Retina (tissue), 1 donor: ENCODE measurements around the gene BLNK.

Experiments
- DNase-seq: peaks from one replicate; pipeline ENCODE4 v3.0.0-alpha.2; 2016

BLNK gene

GRCh38 chr10:96287392-96288105, 16.2 kb upstream of the BLNK start:
- DNase-seq = no peak

GRCh38 chr10:96285331-96285752, 14.0 kb upstream of the BLNK start:
- no peak for DNase-seq

GRCh38 chr10:96283756-96284155, 12.4 kb upstream of the BLNK start:
- DNase-seq = no peak

- no peak for DNase-seq
Measured at GRCh38 chr10:96283351-96283750, 12.0 kb upstream of the BLNK start.

- no peak for DNase-seq
Measured at GRCh38 chr10:96281444-96282029, 10.2 kb upstream of the BLNK start.

GRCh38 chr10:96280859-96281258, 9.5 kb upstream of the BLNK start:
- DNase-seq = no peak

GRCh38 chr10:96279191-96279641, 7.8 kb upstream of the BLNK start:
- DNase-seq = no peak

DNA sequence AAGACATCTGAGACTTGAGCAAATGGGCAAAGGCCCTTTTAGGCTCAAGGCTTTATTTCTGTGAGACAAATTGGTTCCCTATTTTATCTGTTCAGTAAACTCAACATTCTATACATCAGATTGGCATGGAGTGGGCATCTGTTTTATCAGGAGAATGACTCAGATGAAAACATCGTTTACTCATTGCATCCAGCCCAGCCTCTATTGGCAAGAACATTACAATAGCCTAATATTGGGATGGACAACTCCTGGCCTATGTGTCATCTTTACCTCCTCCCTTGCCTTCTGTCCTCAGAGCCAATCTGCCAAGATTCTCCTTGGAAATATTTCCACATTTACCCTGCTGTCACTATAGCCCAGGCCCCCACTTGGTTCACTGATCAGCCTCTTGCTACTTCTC, 5.5 kb upstream of the BLNK start:
- DNase-seq = no peak

DNA sequence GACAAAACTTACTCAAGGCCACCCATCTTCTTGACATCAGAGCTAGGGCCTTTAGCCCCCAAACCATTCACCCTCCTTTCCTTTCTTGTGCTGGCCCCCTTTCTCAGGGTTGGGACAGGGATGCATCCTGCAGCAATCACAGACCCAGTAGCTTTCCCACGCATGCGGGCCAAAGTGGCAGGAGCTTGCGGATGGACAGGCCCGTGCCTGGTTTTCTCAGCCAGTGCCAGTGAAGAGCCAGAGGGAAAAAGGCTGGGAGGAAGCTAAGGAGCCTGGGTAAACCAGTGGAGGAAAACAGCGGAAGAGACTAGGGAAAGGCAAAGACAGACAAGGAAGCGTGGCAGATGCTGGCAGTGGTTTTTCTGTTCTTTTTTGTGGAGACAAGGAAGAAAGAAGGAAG, 5.1 kb upstream of the BLNK start:
- DNase-seq = no peak

- no peak for DNase-seq
Measured at GRCh38 chr10:96275685-96276418, 4.5 kb upstream of the BLNK start.

DNA sequence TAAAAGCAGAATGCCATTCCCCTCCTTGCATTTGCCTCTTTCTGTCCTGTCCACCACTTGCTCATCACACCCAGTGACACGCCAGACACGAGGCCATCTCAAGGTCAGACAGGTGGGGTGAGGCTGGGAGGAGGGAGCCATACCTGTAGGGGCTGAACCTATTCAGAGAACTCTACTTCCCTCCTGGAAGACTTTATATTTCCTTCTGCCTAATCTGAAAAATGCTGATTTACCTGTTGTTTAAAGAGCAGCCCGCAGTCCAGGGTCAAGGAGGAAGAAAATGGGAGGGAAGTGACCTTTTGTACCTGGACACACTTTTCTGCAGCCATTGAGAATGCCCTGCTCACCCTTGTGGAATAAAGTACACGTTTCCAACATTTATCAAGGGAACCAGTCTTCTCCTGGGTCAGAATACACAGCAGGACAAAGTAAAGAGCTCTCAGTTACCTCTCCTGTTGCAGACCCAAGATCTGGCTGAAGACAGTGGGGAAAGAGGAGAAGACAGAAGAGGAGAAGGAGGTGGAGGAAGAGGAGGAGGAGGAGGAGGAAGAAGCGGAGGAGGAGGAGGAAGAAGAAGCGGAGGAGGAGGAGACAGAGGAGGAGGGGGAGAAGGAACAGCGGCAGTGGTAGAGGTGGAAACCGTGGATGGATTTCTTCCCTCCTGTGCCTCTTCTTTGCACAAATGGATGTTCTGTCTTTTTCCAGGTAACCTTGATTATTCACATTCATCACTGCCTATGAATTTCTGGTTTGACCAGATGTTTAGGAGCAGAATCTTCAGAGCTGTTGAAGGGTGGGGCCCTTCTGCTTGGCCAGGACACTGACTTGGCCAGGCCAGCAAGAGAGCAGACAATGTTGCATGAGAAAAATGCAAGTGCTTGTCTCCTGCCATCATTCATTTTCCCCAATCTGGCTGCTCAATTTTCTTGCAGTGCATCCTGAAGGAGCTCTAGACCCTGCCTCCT, 1.2 kb upstream of the BLNK start:
- no peak for DNase-seq

GRCh38 chr10:96270571-96270970, 798 bp downstream of the BLNK start:
- no peak for DNase-seq

DNA sequence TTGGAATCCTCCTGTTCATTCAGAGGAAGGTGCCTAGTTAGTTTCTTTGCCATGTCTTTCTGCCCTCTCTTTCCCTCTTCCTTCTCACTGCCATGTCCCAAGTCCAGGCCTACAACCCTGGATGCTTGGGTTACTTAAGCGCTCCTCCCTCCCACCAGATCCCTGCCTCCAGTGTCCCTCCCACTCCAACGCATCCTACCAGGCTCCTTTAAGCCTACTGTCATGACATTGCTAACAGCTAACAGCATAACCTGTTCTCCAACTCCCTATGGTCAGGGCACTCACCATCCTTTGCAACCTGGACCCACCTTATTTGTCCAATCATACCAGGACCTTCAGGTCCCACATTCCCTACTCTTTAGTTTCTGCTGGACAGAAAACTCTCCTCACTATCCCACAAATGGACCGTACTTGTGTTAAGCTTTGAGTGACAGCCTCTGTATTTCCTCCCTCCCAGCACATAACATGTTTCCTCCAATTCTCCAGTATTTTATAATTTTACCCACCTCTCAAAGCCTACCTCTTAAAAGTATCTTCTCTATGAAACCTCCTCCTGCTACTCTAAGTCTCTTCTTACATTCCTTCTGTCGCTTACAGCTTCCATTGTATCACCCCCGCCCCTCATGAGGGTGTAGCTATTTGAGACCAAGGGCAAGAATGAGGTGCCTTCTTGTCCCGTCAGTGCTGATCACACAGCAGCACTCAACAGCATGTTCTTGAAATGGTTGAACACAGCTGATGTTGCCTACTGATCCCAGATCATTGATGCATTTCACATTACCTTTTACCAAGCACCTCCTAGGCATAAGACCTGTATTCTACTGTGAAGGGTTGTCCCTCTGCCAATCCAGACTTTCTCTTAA, 1.7 kb downstream of the BLNK start:
- DNase-seq = no peak

DNA sequence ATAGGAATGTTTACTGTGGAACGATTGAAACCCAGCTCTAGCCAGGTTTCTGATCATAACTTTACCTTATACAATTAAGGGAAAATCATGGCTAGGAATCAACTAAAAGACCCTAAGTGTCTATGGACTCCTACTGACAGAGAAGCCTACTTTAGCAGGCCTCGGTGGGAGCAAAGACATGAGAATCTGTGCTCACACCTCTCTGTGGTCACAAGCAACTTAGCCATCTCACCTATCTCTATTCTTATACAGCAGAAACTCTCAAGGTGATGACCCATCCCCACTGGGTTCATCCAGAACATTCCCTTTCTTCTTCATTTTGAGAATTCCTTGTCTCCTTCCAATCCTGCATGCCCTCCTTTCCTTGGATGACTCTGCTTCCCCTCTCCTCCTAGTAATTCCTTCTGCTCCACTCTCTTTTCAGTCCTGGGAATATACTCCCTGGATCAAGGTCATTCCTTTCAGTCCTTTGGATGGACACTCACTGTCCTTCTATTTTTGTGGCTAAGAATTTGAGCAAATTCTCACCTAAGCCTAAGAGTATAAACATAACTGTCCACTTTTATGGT, 2.9 kb downstream of the BLNK start:
- no peak for DNase-seq

GRCh38 chr10:96267234-96267705, 4.1 kb downstream of the BLNK start:
- DNase-seq = no peak

GRCh38 chr10:96266118-96266770, 5.1 kb downstream of the BLNK start:
- DNase-seq = no peak

DNA sequence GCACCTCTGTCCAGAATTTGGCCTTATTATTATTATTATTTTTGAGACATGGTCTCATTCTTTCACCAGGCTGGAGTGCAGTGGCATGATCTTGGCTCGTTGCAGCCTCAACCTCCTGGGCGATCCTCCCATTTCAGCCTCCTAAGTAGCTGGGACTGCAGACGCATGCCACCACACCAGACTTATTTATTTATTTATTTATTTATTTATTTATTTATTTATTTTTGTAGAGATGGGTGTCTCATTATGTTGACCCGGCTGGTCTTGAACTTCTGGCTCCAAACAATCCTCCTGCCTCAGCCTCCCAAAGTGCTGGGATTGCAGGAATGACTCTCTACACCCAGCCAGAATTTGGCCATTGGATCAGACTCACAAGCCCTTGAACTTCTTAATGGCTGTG, 6.4 kb downstream of the BLNK start:
- DNase-seq = no peak

DNA sequence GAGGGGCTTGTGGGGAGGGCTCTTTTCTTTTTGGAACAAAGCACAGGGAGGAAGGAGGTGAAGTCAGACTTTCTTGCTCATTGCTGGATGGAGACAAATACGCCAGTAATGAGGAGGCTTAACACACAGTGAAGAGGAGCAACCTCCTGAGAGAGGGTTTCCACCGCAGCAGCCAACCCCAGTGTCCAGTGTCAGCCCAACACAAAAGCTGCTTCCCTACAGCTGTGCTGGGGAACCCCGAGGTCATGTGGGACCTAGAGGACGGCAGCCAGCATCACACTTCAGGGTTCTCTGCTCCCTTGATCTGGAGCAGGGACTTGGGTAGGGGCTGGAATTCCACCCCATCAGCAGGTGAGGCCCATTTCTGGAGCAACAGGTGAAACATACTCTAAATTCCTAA, 7.7 kb downstream of the BLNK start:
- DNase-seq = no peak

DNA sequence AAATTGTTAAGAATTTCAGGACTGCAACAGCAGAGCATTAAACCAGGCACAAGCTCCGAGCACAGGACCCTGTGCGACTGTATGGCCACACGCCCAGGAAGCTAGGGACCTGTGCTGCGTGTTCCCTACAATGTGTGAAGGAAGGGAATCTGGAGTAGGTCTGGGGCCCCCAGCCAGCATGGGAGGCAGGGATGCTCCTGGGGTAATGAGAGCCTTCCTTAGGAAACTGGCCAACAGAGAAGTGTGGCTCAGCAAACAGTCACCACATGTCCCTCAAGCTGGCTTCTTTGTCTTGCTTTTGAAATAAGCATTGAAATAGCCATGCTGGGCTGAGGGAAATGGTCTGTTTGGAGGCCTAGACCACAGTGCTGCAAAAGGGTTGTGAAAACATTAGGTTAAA, 8.2 kb downstream of the BLNK start:
- DNase-seq = no peak

GRCh38 chr10:96261930-96262329, 9.4 kb downstream of the BLNK start:
- no peak for DNase-seq

- DNase-seq = no peak
Measured at GRCh38 chr10:96261132-96261531, 10.2 kb downstream of the BLNK start.
